Endodermal cell (in vitro differentiated cells): Measurements from ENCODE around the gene NPDC1. TPM values are rescaled to one million over a fixed set of nuclear protein-coding genes. Genes with fewer than 3 reads are reported as not detected.

Source experiments
- DNase-seq: peaks from one replicate; pipeline ENCODE4 v3.0.0-alpha.2; 2017
- H3K27ac ChIP-seq: 2 replicates; pipeline ENCODE4 v1.5.1; 2013; ENCODE audit warnings: mild to moderate bottlenecking, low read depth, low read length, moderate library complexity
- H3K27me3 ChIP-seq: 2 replicates; pipeline ENCODE4 v1.6.1; 2013; ENCODE audit warnings: mild to moderate bottlenecking, low read length, moderate library complexity; ENCODE audit not compliant: insufficient read depth, control insufficient read depth, poor library complexity, severe bottlenecking
- H3K36me3 ChIP-seq: 2 replicates; pipeline ENCODE4 v1.7.0; 2013; ENCODE audit warnings: mild to moderate bottlenecking, low read length, moderate library complexity; ENCODE audit not compliant: control insufficient read depth, insufficient read depth
- H3K4me1 ChIP-seq: one replicate; pipeline ENCODE4 v1.7.0; 2013; ENCODE audit warnings: low read length; ENCODE audit not compliant: control insufficient read depth, insufficient read depth
- H3K4me3 ChIP-seq: 2 replicates; pipeline ENCODE4 v1.5.1; 2013; ENCODE audit warnings: mild to moderate bottlenecking, low read length, moderate library complexity
- H3K9ac ChIP-seq: 2 replicates; pipeline ENCODE4 v1.6.1; 2013; ENCODE audit warnings: mild to moderate bottlenecking, low read length, moderate library complexity; ENCODE audit not compliant: poor library complexity, severe bottlenecking; ENCODE audit errors: extremely low read depth
- H3K9me3 ChIP-seq: 2 replicates; pipeline ENCODE4 v1.6.1; 2013; ENCODE audit warnings: mild to moderate bottlenecking, low read length, moderate library complexity; ENCODE audit not compliant: control insufficient read depth
- H3K27ac Mint-ChIP-seq: 2 replicates; pipeline ENCODE4 v1.8.0; 2020; ENCODE audit warnings: mixed read lengths
- H3K27me3 Mint-ChIP-seq: 2 replicates; pipeline ENCODE4 v1.8.0; 2021; ENCODE audit warnings: mild to moderate bottlenecking, mixed read lengths; ENCODE audit not compliant: insufficient read depth
- H3K36me3 Mint-ChIP-seq: 2 replicates; pipeline ENCODE4 v1.8.0; 2020; ENCODE audit warnings: low read depth, mixed read lengths
- H3K4me1 Mint-ChIP-seq: 2 replicates; pipeline ENCODE4 v1.8.0; 2020; ENCODE audit warnings: mixed read lengths
- H3K4me3 Mint-ChIP-seq: 2 replicates; pipeline ENCODE4 v1.8.0; 2020; ENCODE audit warnings: mild to moderate bottlenecking, moderate library complexity, mixed read lengths
- H3K9me3 Mint-ChIP-seq: 2 replicates; pipeline ENCODE4 v1.8.0; 2020; ENCODE audit warnings: mild to moderate bottlenecking, mixed read lengths
- WGBS, 2 experiments: methylation state at CpG; one replicate each; pipeline versions ENCODE4 v1.1.5 to v1.1.7; 2013; ENCODE audit warnings: missing lambda C conversion rate in 2 of 2, mixed read lengths in 1 of 2; ENCODE audit not compliant: insufficient coverage in 1 of 2, insufficient read length in 1 of 2; 5-methylcytosine and 5-hydroxymethylcytosine counted together
- total RNA-seq, 2 donors: library from RNA; stranded (reverse); fragmentation: NEBNext Ultra II Directional in 1 of 2; extraction: Animal tissue kit (Norgen Biotek cat#: 25700) in 1 of 2; gene quantifications; 2 replicates in 1 of 2; 3 replicates in 1 of 2; pipeline ENCODE4 v1.2.1, GENCODE V29; 2021
- TF ChIP-seq, protein P1 (sequence below): fragments of 200-600 bp; sonication (generic); conservative IDR thresholded peaks from 2 replicates; pipeline ENCODE4 v1.5.0; 2021; ENCODE audit warnings: antibody characterized with exemption, mild to moderate bottlenecking

Gene NPDC1
- total RNA-seq, 2 donors from 2014 or later: 60.8 to 73.3 TPM

GRCh38 chr9:137009217-137009616 lies 36.8 kb downstream of the NPDC1 start:
- Histone ChIP-seq H3K9me3 (no peaks in the 10 kb centered on the region), H3K4me3 (no peak overlapping the region), H3K36me3 (no peaks in the 10 kb centered on the region), H3K9ac (no peak overlapping the region), H3K27me3 (no peaks in the 10 kb centered on the region), H3K27ac (no peak overlapping the region), H3K4me1 (no peaks in the 10 kb centered on the region)
- no peak for DNase-seq
- TF ChIP-seq, protein P1, sequence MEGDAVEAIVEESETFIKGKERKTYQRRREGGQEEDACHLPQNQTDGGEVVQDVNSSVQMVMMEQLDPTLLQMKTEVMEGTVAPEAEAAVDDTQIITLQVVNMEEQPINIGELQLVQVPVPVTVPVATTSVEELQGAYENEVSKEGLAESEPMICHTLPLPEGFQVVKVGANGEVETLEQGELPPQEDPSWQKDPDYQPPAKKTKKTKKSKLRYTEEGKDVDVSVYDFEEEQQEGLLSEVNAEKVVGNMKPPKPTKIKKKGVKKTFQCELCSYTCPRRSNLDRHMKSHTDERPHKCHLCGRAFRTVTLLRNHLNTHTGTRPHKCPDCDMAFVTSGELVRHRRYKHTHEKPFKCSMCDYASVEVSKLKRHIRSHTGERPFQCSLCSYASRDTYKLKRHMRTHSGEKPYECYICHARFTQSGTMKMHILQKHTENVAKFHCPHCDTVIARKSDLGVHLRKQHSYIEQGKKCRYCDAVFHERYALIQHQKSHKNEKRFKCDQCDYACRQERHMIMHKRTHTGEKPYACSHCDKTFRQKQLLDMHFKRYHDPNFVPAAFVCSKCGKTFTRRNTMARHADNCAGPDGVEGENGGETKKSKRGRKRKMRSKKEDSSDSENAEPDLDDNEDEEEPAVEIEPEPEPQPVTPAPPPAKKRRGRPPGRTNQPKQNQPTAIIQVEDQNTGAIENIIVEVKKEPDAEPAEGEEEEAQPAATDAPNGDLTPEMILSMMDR: no peak
- Mint-ChIP-seq H3K27me3 (peaks cover 3% of the 10 kb centered on the region), H3K4me3 (no peak overlapping the region), H3K27ac (no peak overlapping the region), H3K9me3 (peaks cover 19% of the 10 kb centered on the region), H3K36me3 (no peaks in the 10 kb centered on the region), H3K4me1 (no peaks in the 10 kb centered on the region)
- WGBS, 2 experiments: 92 to 93% methylated on average over 2 to 18 of the region's 18 CpGs

GRCh38 chr9:137008312-137008711 lies 37.7 kb downstream of the NPDC1 start:
- Mint-ChIP-seq H3K36me3 (no peaks in the 10 kb centered on the region), H3K27me3 (peaks cover 3% of the 10 kb centered on the region), H3K9me3 (peaks cover 19% of the 10 kb centered on the region), H3K4me3 (no peak overlapping the region), H3K27ac (no peak overlapping the region), H3K4me1 (no peaks in the 10 kb centered on the region)
- WGBS, 2 experiments: 91 to 97% methylated on average over 11 to 22 of the region's 22 CpGs
- no peaks in the 10 kb centered on the region for H3K4me1 ChIP-seq
- H3K27me3 ChIP-seq: no peaks in the 10 kb centered on the region
- DNase-seq: no peak
- H3K9me3 ChIP-seq: no peaks in the 10 kb centered on the region
- H3K36me3 ChIP-seq: no peaks in the 10 kb centered on the region
- TF ChIP-seq, protein P1: no peak
- no peak overlapping the region for H3K27ac ChIP-seq
- H3K4me3 ChIP-seq: no peak overlapping the region
- H3K9ac ChIP-seq: no peak overlapping the region

GRCh38 chr9:137007816-137008270 lies 38.1 kb downstream of the NPDC1 start:
- H3K9me3 ChIP-seq: no peaks in the 10 kb centered on the region
- H3K27ac Mint-ChIP-seq: no peak overlapping the region
- H3K9me3 Mint-ChIP-seq: peaks cover 19% of the 10 kb centered on the region
- no peak overlapping the region for H3K9ac ChIP-seq
- H3K27ac ChIP-seq: no peak overlapping the region
- H3K4me3 Mint-ChIP-seq: no peak overlapping the region
- peaks cover 3% of the 10 kb centered on the region for H3K27me3 Mint-ChIP-seq
- TF ChIP-seq, protein P1: no peak
- no peaks in the 10 kb centered on the region for H3K4me1 ChIP-seq
- H3K27me3 ChIP-seq: no peaks in the 10 kb centered on the region
- DNase-seq: no peak
- no peaks in the 10 kb centered on the region for H3K36me3 ChIP-seq
- H3K4me1 Mint-ChIP-seq: no peaks in the 10 kb centered on the region
- 83 to 92% methylated on average over 8 to 13 of the region's 13 CpGs for WGBS, 2 experiments
- H3K36me3 Mint-ChIP-seq: no peaks in the 10 kb centered on the region
- H3K4me3 ChIP-seq: no peak overlapping the region
